Activated T-cell treated with anti-CD3 and anti-CD28 coated beads, Interleukin-2, amount 50 U/mL, for 24 hours (primary cell): ENCODE data around the gene PDK2.

ENCODE experiments used
- DNase-seq: peaks from one replicate; pipeline ENCODE4 v3.0.0-alpha.2; 2020
- H3K27ac Mint-ChIP-seq: 2 replicates; pipeline ENCODE4 v1.8.0; 2020; ENCODE audit warnings: mild to moderate bottlenecking, mixed read lengths
- H3K27me3 Mint-ChIP-seq: 2 replicates; pipeline ENCODE4 v1.8.0; 2020; ENCODE audit warnings: mixed read lengths
- H3K36me3 Mint-ChIP-seq: 2 replicates; pipeline ENCODE4 v1.8.0; 2020; ENCODE audit warnings: low read depth, mixed read lengths
- H3K4me1 Mint-ChIP-seq: 2 replicates; pipeline ENCODE4 v1.8.0; 2020; ENCODE audit warnings: low read depth, mixed read lengths
- H3K4me3 Mint-ChIP-seq: 2 replicates; pipeline ENCODE4 v1.8.0; 2020; ENCODE audit warnings: mild to moderate bottlenecking, moderate library complexity, mixed read lengths
- H3K9me3 Mint-ChIP-seq: 2 replicates; pipeline ENCODE4 v1.8.0; 2020; ENCODE audit warnings: mixed read lengths

PDK2 gene

DNA sequence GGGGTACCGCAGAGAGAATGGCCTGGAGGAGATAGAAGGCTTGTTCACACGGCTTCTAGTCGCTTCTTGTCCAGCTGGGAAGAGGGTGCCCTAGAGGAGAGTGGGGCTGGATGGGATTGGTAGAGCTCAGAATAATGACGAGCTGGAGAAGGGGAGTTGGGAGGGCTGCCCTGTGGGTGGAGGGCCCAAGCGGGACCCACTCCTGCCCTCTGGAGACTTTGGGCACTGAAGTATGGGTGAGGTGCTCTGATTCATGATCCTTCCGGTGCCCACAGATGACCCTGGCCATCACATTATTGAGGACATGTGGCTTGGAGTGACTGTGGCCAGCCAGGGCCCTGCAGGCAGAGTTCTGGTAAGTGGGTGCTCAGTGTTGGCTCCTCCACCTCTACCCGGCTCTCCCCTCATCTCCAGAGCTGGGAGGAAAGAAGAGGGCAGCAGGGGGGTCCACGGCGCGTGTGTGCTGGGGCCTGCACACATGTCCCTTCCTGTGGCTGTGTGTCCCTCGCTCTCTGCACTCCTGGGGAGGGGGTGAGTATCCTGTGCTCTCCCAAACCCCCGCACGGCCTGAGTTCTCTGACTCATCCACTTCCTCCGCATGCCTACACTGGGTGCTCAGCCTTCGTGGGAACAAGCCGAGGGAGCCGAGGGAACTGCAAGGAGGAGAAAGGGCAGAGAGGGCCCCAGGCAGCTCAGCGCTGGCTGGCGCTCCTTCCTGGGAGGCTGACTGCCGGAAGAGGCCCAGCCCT is 30.7 kb upstream of the PDK2 start:
- Mint-ChIP-seq H3K27ac (no peak overlapping the region), H3K36me3 (no peaks in the 10 kb centered on the region), H3K4me3 (no peak overlapping the region), H3K4me1 (no peaks in the 10 kb centered on the region), H3K27me3 (no peaks in the 10 kb centered on the region), H3K9me3 (no peaks in the 10 kb centered on the region)
- DNase-seq = no peak

DNA sequence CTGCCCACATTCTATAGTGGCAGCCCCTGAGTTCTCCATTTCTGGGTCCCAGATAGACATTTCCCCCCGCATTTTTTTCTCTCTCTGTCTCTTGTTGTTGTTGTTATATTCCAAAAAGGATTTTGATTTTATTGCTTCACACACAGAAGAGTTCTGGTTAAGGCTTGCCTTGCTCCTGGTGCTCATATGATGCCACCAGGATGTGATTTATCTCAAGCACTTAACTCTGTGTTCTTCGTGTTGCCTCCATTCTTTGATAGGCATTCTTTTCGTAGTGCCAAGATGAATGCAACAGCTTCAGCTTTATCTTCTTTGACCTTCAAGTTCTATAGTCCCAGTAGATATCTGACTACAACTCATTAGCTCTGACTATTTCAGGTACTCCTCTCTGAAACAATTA is 30.1 kb upstream of the PDK2 start:
- no peak overlapping the region for H3K4me3 Mint-ChIP-seq

DNA sequence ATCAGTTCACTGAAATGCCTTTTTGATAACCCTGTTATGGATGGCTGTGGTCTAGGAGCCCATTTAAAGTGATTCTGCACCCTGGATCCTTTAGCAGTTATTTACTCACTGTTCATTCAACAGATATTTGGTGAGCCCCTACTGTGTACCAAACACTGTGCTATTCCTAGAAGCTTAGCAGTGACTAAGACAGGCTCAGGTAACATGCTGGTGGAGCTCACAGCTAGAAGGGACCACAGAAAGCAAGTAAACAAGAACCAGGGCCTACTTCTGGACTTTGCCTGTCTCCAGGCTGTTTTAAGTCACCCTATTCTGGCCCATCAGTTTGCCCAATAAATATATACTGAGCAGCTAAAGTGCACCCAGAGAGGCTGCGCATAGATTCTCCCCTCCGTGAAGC is 28.2 kb upstream of the PDK2 start:
- no peak for DNase-seq
- Mint-ChIP-seq H3K36me3 (peaks cover 12% of the 10 kb centered on the region), H3K4me3 (no peak overlapping the region), H3K27me3 (no peaks in the 10 kb centered on the region), H3K4me1 (no peaks in the 10 kb centered on the region), H3K27ac (no peak overlapping the region), H3K9me3 (no peaks in the 10 kb centered on the region)

More for the DNA sequence above, 30.1 kb upstream of the PDK2 start:
- H3K27me3 Mint-ChIP-seq = no peaks in the 10 kb centered on the region
- no peaks in the 10 kb centered on the region for H3K9me3 Mint-ChIP-seq
- DNase-seq = no peak
- H3K4me1 Mint-ChIP-seq = no peaks in the 10 kb centered on the region
- no peaks in the 10 kb centered on the region for H3K36me3 Mint-ChIP-seq
- H3K27ac Mint-ChIP-seq = no peak overlapping the region

DNA sequence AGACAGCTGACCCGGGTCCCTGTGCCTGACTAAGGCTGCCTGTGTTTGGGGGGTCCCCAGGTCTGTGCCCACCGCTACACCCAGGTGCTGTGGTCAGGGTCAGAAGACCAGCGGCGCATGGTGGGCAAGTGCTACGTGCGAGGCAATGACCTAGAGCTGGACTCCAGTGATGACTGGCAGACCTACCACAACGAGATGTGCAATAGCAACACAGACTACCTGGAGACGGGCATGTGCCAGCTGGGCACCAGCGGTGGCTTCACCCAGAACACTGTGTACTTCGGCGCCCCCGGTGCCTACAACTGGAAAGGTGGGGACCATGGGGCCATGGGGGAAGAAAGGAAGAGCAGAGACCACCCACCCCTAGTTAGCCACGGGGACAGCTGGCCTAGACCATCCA is 27.2 kb upstream of the PDK2 start:
- H3K36me3 Mint-ChIP-seq = peaks cover 12% of the 10 kb centered on the region
- H3K9me3 Mint-ChIP-seq = no peaks in the 10 kb centered on the region
- no peaks in the 10 kb centered on the region for H3K4me1 Mint-ChIP-seq
- no peak overlapping the region for H3K27ac Mint-ChIP-seq
- H3K4me3 Mint-ChIP-seq = no peak overlapping the region
- H3K27me3 Mint-ChIP-seq = no peaks in the 10 kb centered on the region
- DNase-seq = no peak

DNA sequence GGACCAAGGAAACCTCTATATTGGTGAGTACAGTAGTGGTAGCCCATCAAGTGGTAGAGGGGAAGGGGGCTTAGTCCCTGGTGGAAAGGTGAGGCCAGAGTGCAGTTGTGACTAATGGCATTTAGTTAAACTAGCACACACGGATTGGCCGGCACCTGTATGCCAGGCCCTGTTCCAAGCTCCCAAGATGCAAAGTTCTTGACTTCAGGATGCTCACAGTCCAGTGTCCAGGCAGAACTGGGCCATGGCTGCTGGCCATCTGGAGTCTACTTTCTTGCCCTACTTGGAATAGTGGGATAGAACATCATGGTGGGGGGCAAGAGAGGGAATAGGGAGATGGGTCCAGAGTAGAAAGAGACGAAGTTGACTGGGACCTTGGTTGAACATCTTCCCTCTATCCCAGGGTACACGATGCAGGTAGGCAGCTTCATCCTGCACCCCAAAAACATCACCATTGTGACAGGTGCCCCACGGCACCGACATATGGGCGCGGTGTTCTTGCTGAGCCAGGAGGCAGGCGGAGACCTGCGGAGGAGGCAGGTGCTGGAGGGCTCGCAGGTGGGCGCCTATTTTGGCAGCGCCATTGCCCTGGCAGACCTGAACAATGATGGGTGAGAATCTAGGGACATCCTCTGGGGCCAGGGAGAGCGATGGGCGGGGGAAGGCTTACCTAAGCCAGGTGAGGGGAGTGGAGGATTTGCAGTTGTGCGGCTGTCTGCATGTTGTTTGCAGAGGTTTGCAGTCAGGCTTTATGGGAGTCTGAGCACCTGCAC is 24.1 kb upstream of the PDK2 start:
- Mint-ChIP-seq H3K27ac (no peak overlapping the region), H3K9me3 (no peaks in the 10 kb centered on the region), H3K27me3 (no peaks in the 10 kb centered on the region), H3K36me3 (peaks cover 14% of the 10 kb centered on the region), H3K4me3 (no peak overlapping the region), H3K4me1 (no peaks in the 10 kb centered on the region)
- DNase-seq = no peak

DNA sequence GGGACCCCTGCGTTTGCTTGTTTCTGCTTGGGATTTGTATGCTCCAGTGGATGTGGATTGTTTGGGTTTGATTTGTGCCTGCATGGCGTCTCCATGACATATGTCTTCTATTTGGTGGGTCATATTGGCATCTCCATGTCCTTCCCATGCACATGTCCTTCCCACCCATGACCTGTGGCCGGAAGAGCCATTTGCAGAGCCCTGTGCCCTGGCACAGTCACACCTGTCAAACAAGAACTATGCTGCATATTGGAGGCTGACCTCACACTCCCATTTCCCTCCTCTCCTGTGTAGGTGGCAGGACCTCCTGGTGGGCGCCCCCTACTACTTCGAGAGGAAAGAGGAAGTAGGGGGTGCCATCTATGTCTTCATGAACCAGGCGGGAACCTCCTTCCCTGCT is 23.5 kb upstream of the PDK2 start:
- Mint-ChIP-seq H3K4me3 (no peak overlapping the region), H3K4me1 (no peaks in the 10 kb centered on the region), H3K27ac (no peak overlapping the region), H3K27me3 (no peaks in the 10 kb centered on the region), H3K36me3 (peaks cover 14% of the 10 kb centered on the region), H3K9me3 (no peaks in the 10 kb centered on the region)
- no peak for DNase-seq

DNA sequence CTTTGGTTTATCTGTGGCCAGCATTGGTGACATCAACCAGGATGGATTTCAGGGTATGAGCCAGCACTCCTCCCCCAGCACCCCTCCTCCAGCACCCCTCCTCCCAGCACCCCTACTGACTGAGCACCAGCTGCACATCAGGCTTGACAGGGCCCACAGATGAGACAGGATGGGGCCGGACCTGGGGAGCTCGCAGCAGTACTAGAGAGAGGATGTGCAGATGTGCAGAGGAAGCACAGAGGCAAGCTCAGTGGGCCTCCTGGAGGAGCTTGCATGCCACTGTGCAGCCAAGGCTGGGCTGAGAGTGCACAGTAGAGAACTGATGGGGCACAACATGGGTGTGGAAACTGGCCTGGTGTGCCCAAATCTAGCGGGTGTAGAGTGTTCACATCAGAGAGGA is 23.0 kb upstream of the PDK2 start:
- no peak for DNase-seq
- Mint-ChIP-seq H3K27me3 (no peaks in the 10 kb centered on the region), H3K4me3 (no peak overlapping the region), H3K27ac (no peak overlapping the region), H3K9me3 (no peaks in the 10 kb centered on the region), H3K4me1 (no peaks in the 10 kb centered on the region), H3K36me3 (peaks cover 16% of the 10 kb centered on the region)

DNA sequence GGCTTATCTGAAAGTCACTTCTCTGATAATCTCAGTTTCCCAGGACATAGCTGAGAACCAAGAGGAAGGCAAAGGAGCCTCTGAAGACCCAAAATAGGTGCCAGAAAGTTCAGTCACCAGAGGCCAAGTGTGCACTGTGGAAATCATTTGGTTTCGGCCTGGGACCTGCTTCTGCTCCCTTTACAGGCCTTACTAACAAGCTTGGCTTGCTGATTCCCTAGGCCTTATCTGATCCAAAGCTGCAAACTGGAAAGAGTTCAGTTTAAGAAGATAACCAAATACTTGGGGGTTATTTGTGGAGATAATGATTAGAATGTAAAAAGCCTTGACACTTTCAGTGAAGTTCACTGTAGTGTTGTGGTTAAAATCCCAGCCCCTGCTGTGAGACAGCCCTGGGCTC is 22.2 kb upstream of the PDK2 start:
- H3K9me3 Mint-ChIP-seq = no peaks in the 10 kb centered on the region
- H3K27ac Mint-ChIP-seq = no peak overlapping the region

DNA sequence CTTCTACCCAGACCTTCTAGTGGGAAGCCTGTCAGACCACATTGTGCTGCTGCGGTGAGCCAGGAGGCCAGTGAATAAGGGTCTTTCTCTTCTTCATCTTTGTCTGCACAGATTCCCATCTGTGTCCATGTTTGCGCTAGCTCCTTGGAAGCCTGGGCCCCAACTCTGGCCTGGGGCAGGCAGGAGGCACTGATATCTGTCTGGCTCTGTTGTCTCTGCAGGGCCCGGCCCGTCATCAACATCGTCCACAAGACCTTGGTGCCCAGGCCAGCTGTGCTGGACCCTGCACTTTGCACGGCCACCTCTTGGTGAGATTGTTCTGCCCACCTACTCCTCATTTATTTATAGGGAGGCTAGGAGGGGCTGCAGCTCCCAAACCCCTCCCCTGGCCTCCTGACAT is 20.9 kb upstream of the PDK2 start:
- Mint-ChIP-seq H3K36me3 (peaks cover 24% of the 10 kb centered on the region), H3K9me3 (no peaks in the 10 kb centered on the region), H3K4me1 (no peaks in the 10 kb centered on the region), H3K27ac (no peak overlapping the region), H3K4me3 (no peak overlapping the region), H3K27me3 (no peaks in the 10 kb centered on the region)
- no peak for DNase-seq

More for the DNA sequence above, 22.2 kb upstream of the PDK2 start:
- peaks cover 21% of the 10 kb centered on the region for H3K36me3 Mint-ChIP-seq
- no peak for DNase-seq
- H3K27me3 Mint-ChIP-seq = no peaks in the 10 kb centered on the region
- no peak overlapping the region for H3K4me3 Mint-ChIP-seq
- no peaks in the 10 kb centered on the region for H3K4me1 Mint-ChIP-seq

DNA sequence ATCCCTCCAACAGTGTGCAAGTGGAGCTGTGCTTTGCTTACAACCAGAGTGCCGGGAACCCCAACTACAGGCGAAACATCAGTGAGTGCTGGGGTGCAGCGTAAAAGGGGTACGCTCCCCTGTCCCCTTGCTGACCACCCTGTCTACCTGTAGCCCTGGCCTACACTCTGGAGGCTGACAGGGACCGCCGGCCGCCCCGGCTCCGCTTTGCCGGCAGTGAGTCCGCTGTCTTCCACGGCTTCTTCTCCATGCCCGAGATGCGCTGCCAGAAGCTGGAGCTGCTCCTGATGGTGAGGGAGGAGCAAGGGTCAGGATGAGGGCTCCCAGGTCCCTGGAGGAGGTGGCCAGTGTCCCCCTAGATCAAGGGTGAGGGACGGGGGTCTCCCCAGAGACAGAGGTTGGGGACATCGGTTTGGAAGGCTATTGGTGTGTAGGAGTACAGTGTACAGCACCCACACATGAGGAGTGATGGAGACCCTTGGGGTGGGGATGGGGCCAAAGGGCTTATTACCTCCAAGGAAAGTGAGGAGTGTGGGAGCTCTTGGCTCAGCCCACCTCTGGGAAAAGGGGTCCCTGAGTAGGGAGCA is 19.6 kb upstream of the PDK2 start:
- no peak for DNase-seq
- peaks cover 24% of the 10 kb centered on the region for H3K36me3 Mint-ChIP-seq
- H3K27me3 Mint-ChIP-seq = no peaks in the 10 kb centered on the region
- H3K4me3 Mint-ChIP-seq = no peak overlapping the region
- no peaks in the 10 kb centered on the region for H3K9me3 Mint-ChIP-seq
- no peak overlapping the region for H3K27ac Mint-ChIP-seq
- no peaks in the 10 kb centered on the region for H3K4me1 Mint-ChIP-seq

DNA sequence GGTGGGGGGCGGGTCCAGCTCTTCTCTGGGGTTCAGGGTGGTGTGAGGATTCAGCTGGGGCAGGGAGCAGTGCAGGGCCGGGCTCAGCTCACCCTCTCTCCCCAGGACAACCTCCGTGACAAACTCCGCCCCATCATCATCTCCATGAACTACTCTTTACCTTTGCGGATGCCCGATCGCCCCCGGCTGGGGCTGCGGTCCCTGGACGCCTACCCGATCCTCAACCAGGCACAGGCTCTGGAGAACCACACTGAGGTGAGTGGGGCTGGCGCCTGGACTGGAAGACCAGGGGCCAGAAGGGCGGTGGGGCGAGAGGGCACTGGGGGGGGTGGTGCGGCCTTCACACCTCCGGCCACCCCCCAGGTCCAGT is 18.9 kb upstream of the PDK2 start:
- H3K36me3 Mint-ChIP-seq = peaks cover 20% of the 10 kb centered on the region
- H3K4me1 Mint-ChIP-seq = no peaks in the 10 kb centered on the region
- no peak for DNase-seq
- H3K27me3 Mint-ChIP-seq = no peaks in the 10 kb centered on the region
- no peak overlapping the region for H3K27ac Mint-ChIP-seq
- no peaks in the 10 kb centered on the region for H3K9me3 Mint-ChIP-seq
- H3K4me3 Mint-ChIP-seq = no peak overlapping the region

DNA sequence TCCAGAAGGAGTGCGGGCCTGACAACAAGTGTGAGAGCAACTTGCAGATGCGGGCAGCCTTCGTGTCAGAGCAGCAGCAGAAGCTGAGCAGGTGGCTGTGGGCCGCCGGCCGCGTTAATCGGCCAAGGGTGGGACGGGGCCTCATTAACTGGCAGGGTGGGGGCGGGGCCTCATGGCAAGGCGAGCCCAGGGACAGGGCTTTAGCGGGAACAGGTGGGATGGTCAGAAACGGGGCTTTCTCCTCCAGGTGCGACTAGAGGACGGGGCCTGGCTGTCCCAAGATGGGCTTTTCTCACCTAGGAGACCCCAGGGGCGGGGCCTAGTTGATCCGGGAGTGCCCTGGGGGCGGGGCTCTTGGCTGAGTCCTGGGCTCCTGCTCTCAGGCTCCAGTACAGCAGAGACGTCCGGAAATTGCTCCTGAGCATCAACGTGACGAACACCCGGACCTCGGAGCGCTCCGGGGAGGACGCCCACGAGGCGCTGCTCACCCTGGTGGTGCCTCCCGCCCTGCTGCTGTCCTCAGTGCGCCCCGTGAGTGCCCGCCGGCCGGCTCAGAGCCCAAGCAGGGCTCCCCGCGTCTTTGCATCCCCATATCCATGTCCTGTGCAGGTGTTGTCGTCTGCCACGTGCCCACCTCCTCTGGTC is 18.4 kb upstream of the PDK2 start:
- H3K9me3 Mint-ChIP-seq = no peaks in the 10 kb centered on the region
- peaks cover 14% of the 10 kb centered on the region for H3K36me3 Mint-ChIP-seq
- DNase-seq = no peak
- H3K27me3 Mint-ChIP-seq = no peaks in the 10 kb centered on the region
- H3K4me1 Mint-ChIP-seq = no peaks in the 10 kb centered on the region
- no peak overlapping the region for H3K4me3 Mint-ChIP-seq
- H3K27ac Mint-ChIP-seq = no peak overlapping the region

DNA sequence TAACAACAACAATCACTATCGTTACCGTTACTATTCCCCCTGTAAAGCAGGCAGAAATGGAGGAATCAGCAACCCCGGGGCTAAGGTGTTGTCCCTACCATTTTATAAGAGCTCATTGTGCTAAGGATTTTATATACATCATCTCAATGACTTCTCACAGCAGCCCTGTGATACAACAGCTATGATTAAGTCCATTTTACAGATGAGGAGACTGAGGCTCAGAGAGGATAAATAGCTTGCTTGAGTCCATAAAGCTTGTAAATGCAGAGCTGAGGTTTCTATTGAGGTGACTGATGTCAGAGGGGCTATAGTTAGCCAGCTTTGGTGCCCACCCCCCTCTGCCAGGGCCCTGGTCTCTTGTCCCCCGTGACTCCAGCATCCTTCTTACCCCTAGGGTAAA is 16.7 kb upstream of the PDK2 start:
- H3K36me3 Mint-ChIP-seq = peaks cover 12% of the 10 kb centered on the region
- no peaks in the 10 kb centered on the region for H3K27me3 Mint-ChIP-seq
- no peaks in the 10 kb centered on the region for H3K4me1 Mint-ChIP-seq
- H3K9me3 Mint-ChIP-seq = no peaks in the 10 kb centered on the region
- DNase-seq = no peak
- H3K27ac Mint-ChIP-seq = no peak overlapping the region
- H3K4me3 Mint-ChIP-seq = no peak overlapping the region

DNA sequence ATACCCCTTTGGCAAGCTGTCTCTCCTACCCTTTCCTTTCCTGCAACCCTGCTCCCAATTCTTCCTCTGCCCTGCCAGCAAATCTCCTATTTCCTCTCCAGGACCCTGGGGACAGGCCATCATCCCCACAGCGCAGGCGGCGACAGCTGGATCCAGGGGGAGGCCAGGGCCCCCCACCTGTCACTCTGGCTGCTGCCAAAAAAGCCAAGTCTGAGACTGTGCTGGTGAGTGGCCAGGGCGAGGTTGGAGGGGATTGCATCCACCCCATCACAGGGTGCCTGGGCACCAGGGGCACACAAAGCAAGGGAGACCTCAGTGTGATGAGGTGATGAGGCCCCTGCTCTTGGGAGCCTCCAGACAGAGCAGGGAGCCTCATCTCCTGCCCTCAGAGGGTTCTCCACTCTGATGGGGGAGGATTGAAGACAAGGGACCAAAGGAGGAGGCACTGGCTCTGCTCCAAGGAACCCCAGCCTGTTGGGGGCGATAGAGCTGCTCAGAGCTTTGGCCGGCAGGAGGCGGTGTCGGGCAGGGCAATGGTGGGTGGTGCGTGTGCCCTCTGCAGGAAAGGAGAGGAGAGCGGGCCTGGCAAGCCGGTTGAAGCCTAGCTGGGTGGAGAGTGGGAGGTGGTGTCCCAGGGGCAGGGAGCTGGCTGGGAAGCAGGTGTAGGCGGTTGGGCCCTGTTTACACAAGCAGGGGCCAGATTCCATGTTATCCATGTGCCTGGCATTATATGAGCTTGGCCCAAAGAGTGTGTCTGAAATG is 15.6 kb upstream of the PDK2 start:
- Mint-ChIP-seq H3K4me1 (no peaks in the 10 kb centered on the region), H3K9me3 (no peaks in the 10 kb centered on the region), H3K36me3 (peaks cover 10% of the 10 kb centered on the region), H3K4me3 (no peak overlapping the region), H3K27me3 (no peaks in the 10 kb centered on the region), H3K27ac (no peak overlapping the region)
- DNase-seq = no peak
